HEK293T (cell line): ENCODE data around the gene DNAI2.

Experiments used
- CTCF ChIA-PET: fragments of 350-600 bp; formaldehyde crosslinking; extraction: SDS; loops from one replicate; lab custom pipeline; 2021; ENCODE audit warnings: antibody characterized with exemption, inconsistent platforms; lab: Yijun Ruan, JAX
- POLR2A ChIA-PET: fragments of 350-600 bp; formaldehyde crosslinking; extraction: SDS; loops from one replicate; lab custom pipeline; 2020; ENCODE audit warnings: antibody characterized with exemption, inconsistent platforms; lab: Yijun Ruan, JAX
- DNase-seq: peaks from one replicate; pipeline ENCODE4 v3.0.0; 2012; ENCODE audit warnings: mixed read lengths; ENCODE audit errors: extremely low spot score
- ARNT ChIP-seq: fragments of 450-650 bp; IDR thresholded peaks from 2 replicates; pipeline ENCODE4 v1.6.1; 2017; ENCODE audit warnings: mild to moderate bottlenecking
- BHLHE40 ChIP-seq: fragments of 450-650 bp; IDR thresholded peaks from 2 replicates; pipeline ENCODE4 v1.6.1; 2016; ENCODE audit warnings: mild to moderate bottlenecking, moderate library complexity, borderline replicate concordance
- CTBP1 ChIP-seq: fragments of 450-650 bp; IDR thresholded peaks from 2 replicates; pipeline ENCODE4 v1.6.1; 2016; ENCODE audit warnings: borderline replicate concordance
- ELF4 ChIP-seq: fragments of 450-650 bp; IDR thresholded peaks from 2 replicates; pipeline ENCODE4 v1.6.1; 2017; ENCODE audit warnings: antibody characterized with exemption
- FOXA1 ChIP-seq: fragments of 450-650 bp; IDR thresholded peaks from 2 replicates; pipeline ENCODE4 v1.6.1; 2016; ENCODE audit warnings: mild to moderate bottlenecking
- FOXK2 ChIP-seq: fragments of 450-650 bp; IDR thresholded peaks from 2 replicates; pipeline ENCODE4 v1.6.1; 2016; ENCODE audit warnings: mild to moderate bottlenecking
- FOXM1 ChIP-seq: fragments of 450-650 bp; IDR thresholded peaks from 2 replicates; pipeline ENCODE4 v1.6.1; 2017; ENCODE audit warnings: mild to moderate bottlenecking, borderline replicate concordance
- HDGF ChIP-seq: fragments of 450-650 bp; IDR thresholded peaks from 2 replicates; pipeline ENCODE4 v1.6.1; 2017; ENCODE audit warnings: antibody characterized with exemption, borderline replicate concordance
- L3MBTL2 ChIP-seq: fragments of 450-650 bp; conservative IDR thresholded peaks from 2 replicates; pipeline ENCODE4 v1.6.1; 2016; ENCODE audit warnings: mild to moderate bottlenecking
- LEF1 ChIP-seq: fragments of 450-650 bp; IDR thresholded peaks from 2 replicates; pipeline ENCODE4 v1.6.1; 2017; ENCODE audit warnings: mild to moderate bottlenecking, borderline replicate concordance
- NFRKB ChIP-seq: fragments of 450-650 bp; IDR thresholded peaks from 2 replicates; pipeline ENCODE4 v1.6.1; 2016; ENCODE audit warnings: mild to moderate bottlenecking, moderate library complexity
- SP1 ChIP-seq: fragments of 450-650 bp; IDR thresholded peaks from 2 replicates; pipeline ENCODE4 v1.6.1; 2017
- SUZ12 ChIP-seq: fragments of 450-650 bp; IDR thresholded peaks from 2 replicates; pipeline ENCODE4 v1.6.1; 2016; ENCODE audit warnings: mild to moderate bottlenecking
- TARDBP ChIP-seq: fragments of 450-650 bp; IDR thresholded peaks from 2 replicates; pipeline ENCODE4 v1.6.1; 2016
- ZNF384 ChIP-seq: fragments of 450-650 bp; IDR thresholded peaks from 2 replicates; pipeline ENCODE4 v1.6.1; 2016
- TF ChIP-seq, protein P1 (sequence below): fragments of 450-650 bp; IDR thresholded peaks from 2 replicates; pipeline ENCODE4 v1.6.1; 2016

The DNAI2 gene

DNA sequence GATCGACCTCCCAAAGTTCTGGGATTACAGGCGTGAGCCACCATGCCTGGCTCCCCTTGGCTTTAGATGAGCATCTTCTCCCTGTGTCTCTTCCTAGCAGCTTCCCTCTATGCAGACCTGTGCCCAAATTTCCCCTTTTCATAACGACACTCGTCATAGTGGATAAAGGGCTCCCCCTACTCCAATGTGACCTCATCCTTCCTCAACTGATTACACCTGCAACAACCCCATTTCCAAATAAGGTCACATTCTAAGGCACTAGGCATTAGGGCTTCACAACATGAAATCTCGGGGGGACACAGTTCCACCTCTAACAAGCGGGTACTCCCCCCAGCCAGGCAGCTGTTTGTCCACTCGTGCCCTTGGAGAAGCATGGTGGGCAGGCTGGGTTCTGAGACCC lies 62.3 kb downstream of the DNAI2 start:
- CTCF ChIA-PET = no interaction called here
- POLR2A ChIA-PET = no interaction called here
- no peak for DNase-seq
- TF ChIP-seq FOXM1 (no peak), LEF1 (no peak), FOXA1 (no peak), L3MBTL2 (no peak), CTBP1 (no peak), TARDBP (no peak), ZNF384 (no peak), ELF4 (no peak), SUZ12 (no peak), SP1 (no peak), HDGF (no peak)
- TF ChIP-seq, protein P1, sequence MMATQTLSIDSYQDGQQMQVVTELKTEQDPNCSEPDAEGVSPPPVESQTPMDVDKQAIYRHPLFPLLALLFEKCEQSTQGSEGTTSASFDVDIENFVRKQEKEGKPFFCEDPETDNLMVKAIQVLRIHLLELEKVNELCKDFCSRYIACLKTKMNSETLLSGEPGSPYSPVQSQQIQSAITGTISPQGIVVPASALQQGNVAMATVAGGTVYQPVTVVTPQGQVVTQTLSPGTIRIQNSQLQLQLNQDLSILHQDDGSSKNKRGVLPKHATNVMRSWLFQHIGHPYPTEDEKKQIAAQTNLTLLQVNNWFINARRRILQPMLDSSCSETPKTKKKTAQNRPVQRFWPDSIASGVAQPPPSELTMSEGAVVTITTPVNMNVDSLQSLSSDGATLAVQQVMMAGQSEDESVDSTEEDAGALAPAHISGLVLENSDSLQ = no peak

- no peak for DNase-seq
- POLR2A ChIA-PET = no interaction called here
- CTCF ChIA-PET = no interaction called here
- no peak for TF ChIP-seq SP1
- TF ChIP-seq, protein P1 = no peak
- no peak for TF ChIP-seq ZNF384
Measured at GRCh38 chr17:74337834-74338500, 63.9 kb downstream of the DNAI2 start.

DNA sequence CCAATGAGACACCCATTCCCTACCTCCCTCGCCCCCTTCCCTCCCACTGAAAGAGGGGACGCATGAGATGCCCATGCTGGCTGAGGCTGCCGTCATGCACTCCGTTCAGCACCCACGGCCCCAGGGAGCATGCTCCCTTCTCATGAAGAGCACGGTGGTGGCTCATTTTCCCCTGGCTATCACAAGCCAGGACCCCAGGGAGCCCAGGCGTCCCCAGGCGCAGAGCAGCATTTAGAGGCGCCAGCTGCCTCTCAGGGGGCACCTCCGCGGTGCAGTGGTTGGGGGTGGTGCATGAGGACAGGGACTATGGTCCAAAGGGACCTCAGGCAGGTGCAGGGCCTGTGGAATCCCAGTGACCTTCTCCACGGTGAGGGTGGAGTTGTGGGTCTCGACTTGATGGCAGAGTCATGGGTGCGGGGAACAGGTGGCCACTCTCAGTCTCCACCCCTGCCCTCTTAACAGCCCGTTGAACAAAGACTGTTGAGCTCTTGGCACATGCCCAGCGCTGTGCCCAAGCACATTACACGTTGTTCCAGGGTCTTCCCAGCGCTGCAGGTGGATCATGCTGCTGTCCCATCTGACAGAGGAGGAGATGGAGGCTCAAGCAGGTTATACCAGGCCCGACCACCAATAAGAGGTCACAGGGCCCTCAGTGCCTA lies 65.6 kb downstream of the DNAI2 start:
- no peak for DNase-seq
- ChIA-PET POLR2A (no interaction called here), CTCF (interaction anchor here (0.6 kb wide), 1 partner anchor 140 kb away, joined by 3 read pairs; no protein-coding TSS in a partner anchor)
- TF ChIP-seq FOXM1 (no peak), ZNF384 (no peak), NFRKB (no peak), TARDBP (no peak), L3MBTL2 (no peak), LEF1 (no peak), CTBP1 (no peak)
- TF ChIP-seq, protein P1 = no peak

DNA sequence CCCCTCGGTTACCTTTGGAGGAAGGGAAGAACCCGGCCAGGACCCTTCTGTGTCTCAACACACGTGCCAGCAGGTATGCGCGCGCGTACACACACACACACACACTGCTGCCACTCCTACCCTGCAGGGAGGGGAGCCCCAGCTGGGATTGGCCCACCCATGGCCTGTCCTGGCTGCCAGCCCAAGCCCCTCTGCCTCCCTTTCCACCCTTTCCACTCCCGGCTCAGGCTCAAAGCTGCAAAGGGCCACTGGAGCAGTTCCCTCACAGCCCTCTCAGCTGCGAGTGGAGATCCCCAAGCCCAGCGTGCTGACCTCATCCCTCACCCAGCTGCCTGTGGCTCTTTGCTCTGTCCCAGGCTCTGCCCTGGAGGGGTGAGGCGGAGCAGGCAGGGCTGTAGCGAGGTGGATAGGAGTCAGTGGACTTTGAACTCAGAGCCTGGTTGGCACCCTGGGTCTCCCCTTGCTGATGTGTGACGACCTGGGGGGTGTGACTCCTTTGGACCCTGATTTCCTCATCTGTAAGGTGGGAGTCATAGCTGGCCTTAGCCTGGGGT lies 66.5 kb downstream of the DNAI2 start:
- no peak for TF ChIP-seq FOXA1
- TF ChIP-seq BHLHE40 = no peak
- TF ChIP-seq HDGF = no peak
- TF ChIP-seq, protein P1 = no peak
- TF ChIP-seq SUZ12 = no peak
- no peak for TF ChIP-seq CTBP1
- no peak for TF ChIP-seq TARDBP
- TF ChIP-seq SP1 = no peak
- no peak for TF ChIP-seq ARNT
- TF ChIP-seq NFRKB = no peak
- no peak for TF ChIP-seq FOXK2
- no peak for TF ChIP-seq ELF4
- no peak for TF ChIP-seq L3MBTL2
- TF ChIP-seq ZNF384 = no peak
- DNase-seq = no peak
- CTCF ChIA-PET = interaction anchor here (0.6 kb wide), 1 partner anchor 141 kb away, joined by 3 read pairs; no protein-coding TSS in a partner anchor
- POLR2A ChIA-PET = no interaction called here

DNA sequence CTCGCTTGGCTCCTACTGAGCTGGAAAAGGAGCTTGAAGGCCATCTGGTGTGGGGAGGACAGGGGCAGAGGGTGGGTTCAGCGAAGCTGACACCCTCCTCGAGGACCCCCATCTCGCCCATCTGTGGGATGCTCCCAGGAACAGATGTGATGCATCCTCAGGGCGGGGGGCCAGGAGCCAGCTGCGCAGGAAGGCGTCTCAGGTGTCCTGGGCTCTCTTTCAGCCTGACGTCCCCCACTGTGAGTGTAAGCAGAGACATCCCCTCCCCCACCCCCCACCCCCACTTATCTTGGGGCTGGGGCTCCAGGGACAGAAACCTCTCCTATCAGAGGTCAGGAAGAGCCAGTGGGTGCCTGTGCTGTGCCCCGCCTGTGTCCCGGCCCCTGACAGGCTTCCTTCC lies 68.2 kb downstream of the DNAI2 start:
- POLR2A ChIA-PET = no interaction called here
- DNase-seq = no peak
- CTCF ChIA-PET = no interaction called here
- TF ChIP-seq HDGF = no peak
- no peak for TF ChIP-seq LEF1
- no peak for TF ChIP-seq ZNF384
- no peak for TF ChIP-seq TARDBP
- no peak for TF ChIP-seq CTBP1

GRCh38 chr17:74343121-74343520 lies 69.1 kb downstream of the DNAI2 start:
- no peak for TF ChIP-seq ZNF384
- no peak for TF ChIP-seq ELF4
- TF ChIP-seq TARDBP = no peak
- no peak for TF ChIP-seq ARNT
- TF ChIP-seq FOXK2 = no peak
- TF ChIP-seq, protein P1 = no peak
- no peak for TF ChIP-seq L3MBTL2
- no peak for TF ChIP-seq FOXA1
- no peak for TF ChIP-seq FOXM1
- no peak for TF ChIP-seq SP1
- TF ChIP-seq LEF1 = no peak
- no peak for TF ChIP-seq HDGF
- TF ChIP-seq NFRKB = no peak
- ChIA-PET POLR2A (no interaction called here), CTCF (no interaction called here)
- no peak for DNase-seq
